Stimulated activated naive CD8-positive, alpha-beta T cell treated with anti-CD3 and anti-CD28 coated beads, Interleukin-15, Interleukin-2, amounts not matched to agents 100 U/mL and 50 U/mL, for 24 hours (primary cell): ENCODE results near the gene FNDC3B.

ENCODE experiments used
- ATAC-seq: fragments of 150-1000 bp; cut with Tn5 transposase; one replicate; pipeline ENCODE4 v1.10.0; 2021
- DNase-seq: peaks from one replicate; pipeline ENCODE4 v3.0.0; 2021

The FNDC3B gene

DNA sequence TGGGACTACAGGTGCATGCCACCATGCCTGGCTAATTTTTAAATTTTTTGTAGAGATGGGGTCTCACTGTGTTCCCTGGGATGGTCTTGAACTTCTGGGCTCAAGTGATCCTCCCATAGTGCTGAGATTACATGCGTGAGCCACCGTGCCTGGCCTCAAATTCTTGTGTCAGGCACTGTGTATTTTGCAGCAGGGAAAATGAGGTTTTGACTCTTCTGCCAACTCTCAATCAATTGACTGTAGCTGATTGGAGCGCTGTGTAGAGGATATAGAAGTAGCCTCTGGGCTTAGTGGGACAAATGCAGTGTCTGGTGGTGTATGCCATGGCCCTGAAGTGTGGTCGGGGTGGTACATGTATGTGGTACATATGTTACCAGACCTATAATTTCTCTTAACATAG is 152.3 kb downstream of the FNDC3B start:
- no peak for ATAC-seq

DNA sequence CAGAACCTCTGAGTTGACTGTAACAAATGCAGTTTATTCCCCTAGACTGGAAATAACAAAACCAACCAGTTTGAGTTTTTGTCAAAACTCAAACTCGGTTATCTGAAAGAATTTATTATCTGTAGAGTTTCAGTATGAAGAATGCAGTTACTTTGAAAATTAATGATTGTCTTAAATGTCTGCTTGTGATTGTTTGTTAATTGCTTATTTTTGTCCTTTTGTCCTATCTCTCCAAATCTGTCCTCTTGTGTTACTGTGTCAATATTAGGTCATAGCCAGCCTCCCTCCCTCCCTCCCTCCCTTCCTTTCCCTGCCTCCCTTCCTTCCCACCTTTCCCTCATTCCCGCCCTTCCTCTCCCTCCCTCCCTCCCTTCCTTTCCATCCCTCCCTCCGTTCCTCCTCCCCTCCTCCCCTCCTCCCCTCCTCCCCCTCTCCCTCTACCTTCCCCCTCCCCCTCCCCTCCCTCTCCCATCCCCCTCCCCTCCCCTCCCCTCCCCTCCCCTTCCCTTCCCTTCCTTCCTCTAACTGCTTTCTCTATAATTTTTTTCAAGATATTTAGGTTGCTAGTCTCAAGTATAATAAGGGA is 153.5 kb downstream of the FNDC3B start:
- DNase-seq (no peak), ATAC-seq (no peak)

More for the DNA sequence above, 152.3 kb downstream of the FNDC3B start:
- DNase-seq = no peak

DNA sequence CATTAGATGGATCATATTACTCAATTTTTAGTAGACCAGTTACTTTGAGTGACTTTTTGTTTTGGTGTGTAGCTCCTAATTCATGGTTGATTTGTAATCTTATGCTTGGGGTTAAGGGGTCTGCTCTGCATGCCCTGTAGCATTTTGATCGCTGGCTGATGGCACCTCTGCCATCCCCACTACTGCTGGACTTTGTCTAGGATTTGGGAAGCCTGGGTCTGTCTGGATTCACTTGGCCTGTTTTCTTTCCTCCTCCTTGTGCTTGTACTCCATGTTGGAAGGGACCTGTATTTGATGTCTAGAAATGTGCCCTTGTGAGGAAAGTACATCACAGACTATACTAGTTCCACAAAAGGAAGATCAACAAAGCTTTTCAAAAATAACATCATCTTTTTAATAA is 154.1 kb downstream of the FNDC3B start:
- no peak for ATAC-seq
- no peak for DNase-seq

DNA sequence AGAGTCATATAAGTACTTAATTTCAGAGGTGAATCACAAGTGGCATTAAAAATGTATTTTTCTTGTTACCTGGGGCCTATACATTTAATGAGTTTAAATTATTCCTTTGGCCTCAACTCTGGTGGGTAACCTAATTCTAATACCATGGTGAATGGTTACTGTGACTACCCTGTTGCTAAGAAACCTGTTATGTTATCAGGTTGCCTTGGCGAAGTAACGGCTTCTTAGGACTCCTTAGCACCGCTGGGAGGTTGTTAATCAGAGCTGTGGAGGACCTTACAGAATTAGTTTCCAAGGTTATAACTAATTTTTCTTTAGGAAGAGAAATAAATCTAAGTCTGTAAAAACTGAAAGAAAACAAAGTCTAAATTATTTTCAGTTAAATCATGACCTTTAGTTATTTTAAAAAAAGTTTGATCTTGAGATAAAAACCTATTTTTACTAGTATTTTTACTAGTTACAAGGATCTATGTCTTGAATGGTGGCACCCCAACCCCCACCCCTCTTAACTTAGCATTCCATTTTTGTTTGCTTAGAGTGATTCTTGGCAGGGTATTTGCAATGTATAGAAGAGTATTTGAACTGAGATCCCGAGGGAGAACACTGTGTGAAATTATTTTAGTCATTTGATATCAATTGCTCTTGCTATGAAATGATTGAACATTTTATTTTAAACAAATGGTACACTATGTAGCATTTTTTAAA is 155.5 kb downstream of the FNDC3B start:
- ATAC-seq = no peak
- DNase-seq = no peak

DNA sequence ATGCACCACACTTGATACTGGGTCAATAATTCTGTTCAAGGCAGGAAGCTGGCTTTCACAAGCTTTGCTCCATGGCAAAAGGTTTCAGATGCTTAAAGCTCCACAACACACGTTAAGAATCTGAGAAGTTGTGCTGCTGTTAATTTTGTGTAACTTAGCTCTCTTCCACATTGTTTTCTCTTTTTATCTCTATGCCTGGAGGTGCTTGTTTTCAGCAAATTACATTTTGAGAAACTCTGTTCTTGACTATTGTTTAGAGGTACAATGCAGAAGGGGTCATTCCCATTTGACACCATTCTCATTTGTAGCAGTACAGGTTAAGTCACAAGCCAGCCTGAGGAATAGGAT is 156.0 kb downstream of the FNDC3B start:
- DNase-seq (no peak), ATAC-seq (no peak)

DNA sequence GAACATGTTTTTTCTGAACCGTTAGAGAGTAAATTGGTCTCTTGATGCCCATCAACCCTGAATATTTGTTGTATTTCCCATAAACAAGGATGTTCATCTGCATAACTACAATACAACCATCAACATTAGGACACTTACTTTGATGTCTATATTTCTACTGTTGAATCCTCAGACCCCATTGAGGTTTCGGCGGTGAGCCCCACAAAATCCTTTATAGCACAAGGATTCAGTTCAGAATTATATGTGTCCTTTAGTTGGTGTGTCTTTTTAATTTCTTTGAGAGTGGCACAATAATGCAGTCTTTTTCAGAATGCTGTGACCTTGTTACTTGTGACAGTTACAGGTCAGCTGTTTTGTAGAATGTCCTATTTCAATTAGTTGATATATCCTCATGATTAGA is 158.0 kb downstream of the FNDC3B start:
- DNase-seq (no peak), ATAC-seq (no peak)

DNA sequence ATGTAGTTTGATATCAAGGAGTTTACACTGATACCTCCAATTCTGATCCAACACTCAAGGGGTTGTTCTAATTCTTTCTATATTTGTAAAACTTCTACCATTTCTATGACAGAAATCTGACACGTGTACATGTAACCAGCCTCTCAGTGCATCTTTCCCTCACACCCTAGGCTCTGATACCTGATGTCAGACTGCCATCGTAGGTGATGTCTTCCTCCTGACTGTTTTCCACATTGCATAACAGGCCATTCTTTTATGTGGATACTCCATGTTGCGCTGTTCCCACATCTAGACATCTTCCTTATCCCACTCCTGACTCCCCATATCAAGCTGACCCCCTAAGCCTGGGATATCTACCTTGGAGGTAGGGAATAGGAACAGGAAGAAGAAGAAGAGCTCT is 159.1 kb downstream of the FNDC3B start:
- ATAC-seq (no peak), DNase-seq (no peak)

DNA sequence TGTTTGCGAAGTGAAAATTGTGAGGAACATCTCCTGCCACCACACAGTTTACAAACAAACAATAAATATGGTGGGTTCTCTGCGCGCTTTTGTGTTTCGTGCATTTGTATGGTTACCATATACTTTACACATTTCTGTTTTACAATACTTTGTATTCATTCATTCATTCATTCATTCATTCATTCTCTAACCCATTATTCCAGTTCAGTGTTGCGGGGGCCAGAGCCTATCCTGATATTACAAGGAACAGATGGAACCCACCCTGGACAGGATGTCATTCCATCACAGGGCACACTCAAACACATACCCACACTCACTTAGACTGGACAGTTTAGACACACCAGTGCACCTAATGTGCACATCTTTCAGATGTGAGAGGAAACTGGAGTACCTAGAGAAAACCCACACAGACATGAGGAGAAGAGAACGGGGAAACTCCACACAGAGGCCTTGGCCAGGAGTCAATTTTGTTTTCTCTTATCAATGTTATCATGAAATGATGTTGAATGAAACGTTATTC is 160.5 kb downstream of the FNDC3B start:
- ATAC-seq = no peak
- no peak for DNase-seq

DNA sequence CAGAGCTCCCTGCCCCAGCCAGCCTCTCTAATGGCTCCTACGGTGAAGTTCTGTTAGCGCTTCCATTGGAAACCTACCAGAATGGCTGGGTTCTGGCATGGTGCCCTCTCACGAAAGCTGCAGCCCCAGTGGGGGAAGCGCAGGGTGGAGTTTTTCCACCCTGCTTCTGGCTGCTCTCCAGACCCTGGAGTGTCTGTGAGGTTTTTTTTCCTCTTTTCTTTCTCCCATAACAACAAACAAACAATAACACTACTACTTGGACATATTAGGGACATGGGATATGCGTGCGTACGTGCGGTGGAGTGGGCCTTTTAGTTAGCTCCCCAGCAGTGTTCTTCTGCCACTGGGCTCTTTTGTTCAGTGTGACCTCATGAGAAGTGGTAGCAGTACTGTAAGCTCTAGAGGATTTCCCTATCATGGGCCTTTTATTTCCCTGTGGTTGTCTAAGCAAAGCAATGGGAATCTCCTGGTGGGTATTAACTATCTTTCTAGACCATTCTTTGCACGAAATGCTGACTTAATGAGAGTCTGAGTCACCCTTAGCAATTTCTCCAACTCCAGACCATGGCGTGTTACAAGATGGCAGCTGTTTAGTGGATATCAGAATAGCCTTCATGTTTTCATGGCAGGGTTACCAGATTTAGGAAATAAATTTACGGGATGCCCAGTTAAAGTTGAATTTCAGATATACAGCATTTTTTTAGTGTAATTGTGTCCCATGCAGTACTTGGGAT is 161.9 kb downstream of the FNDC3B start:
- ATAC-seq = no peak
- DNase-seq = no peak

DNA sequence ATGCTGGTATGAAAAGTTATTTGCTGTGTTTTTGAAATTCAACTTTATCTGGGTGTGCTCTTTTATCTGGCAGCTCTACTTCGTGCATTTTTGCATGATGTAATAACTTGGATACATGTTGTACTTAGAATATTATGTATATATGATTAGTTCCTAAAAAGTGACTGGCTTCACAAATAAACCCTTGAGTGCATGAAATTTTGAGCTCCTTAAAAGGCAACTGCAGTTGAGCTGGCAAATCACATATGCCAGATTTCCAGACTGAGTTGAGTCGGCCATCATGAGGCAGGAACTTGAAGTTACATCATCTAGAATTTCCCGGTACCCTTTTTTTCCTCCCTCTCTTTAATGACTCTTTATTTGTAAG is 162.5 kb downstream of the FNDC3B start:
- DNase-seq (no peak), ATAC-seq (no peak)

DNA sequence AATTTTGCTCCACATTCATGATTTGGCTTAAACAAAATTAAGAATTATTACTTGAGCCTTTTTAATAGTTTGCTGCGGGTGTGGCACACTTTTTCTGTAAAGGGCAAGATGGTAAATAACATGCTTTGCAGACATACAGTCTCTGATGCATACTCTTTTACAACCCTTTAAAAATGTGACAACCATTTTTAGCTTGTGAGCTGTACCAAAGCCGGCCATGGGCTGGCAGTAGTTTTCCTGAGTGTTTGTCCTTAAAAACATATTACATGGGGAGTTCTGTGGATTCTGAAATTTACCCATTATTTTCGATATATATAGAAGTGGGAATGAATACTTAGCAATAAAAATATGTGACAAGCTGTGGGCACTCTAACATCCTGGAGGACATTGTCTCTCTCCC is 163.4 kb downstream of the FNDC3B start:
- ATAC-seq (no peak), DNase-seq (no peak)

DNA sequence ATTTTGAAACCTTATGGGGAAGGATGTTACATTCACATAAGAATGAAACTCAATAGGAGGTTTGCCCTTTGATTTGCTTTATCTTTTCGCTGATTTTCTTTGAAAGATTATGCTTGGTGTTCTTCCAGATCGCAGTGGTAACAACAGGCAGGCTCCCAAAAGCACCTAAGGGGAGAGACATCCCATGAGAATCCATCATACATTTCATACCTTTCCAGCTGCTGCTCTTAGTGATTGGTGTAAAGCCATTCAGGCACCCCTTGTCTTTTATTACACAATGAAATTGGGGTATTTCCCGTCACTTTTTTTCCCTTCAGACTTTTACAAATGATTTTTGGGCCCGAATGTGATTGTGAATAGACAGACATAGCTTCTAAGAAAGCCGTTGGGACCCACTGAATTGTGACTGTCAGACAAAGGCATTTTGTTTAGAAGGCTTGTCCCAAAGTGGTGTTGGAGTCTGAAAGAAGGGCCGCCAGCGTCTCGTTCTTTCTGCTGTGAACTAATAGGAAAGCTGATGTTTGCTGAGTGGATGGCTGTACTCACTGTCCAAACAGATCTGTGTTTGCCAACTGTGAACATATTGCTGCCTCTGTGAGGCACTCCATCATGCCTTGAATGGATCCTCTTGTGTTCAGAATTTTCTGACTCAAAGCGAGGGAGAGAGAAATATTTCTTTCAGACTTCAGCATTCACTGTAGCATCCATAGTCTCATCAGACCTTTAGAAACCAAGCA is 164.3 kb downstream of the FNDC3B start:
- DNase-seq (no peak), ATAC-seq (no peak)

DNA sequence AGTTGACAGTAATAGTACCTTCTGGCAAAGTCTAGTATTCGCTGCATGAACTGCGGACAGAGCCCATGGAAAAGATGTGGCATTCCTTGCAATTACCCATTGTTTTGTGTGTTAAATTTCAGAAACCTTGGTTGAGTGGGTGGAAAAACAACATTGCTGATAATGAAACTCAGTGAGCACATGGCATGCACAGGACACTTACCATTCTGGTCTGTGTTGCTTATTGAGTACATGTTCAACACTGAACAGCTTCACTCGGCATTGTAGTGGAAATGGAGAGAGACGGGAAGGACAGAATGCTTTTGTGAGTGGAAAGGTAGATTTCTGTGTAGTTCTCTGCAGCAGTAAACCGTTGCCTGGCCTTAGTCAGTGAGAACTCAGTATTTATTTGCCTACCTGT is 165.3 kb downstream of the FNDC3B start:
- DNase-seq = no peak
- ATAC-seq = no peak

DNA sequence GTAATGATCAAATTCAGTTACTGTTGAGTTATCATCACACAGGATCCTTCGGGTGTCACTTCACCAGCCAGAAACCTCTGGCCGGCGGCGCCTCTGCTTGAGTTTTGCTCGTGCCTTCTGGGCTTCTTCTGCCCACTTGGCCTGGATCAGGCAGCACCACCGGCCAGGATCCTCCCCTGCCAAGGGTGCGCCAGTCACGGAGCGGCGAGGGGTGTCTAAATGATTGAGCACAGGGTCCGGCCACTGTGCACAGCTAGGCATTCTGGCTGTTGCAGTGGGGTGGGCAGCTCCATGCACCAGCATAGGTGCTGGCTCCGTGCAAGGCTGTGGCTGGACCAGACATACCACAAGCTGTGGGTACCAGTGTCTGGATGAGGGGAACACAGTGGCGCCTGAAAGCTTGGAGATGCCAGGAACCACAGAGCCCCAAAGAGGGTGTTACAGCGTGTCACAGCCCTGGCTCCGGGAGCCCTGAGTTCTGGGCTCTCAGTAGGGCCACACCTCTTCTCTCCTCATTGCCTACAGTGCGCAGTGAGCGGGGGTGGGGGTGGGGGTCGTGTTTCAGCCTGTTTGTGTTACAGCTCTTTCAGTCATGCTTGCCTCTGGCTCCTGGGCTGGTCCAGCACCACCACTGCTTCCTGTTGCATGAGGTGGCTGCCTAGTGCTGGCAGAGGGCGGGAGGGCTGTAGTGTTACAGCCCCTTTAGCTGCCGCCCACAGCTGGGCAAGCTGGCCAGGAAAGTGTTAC is 169.4 kb downstream of the FNDC3B start:
- ATAC-seq (no peak), DNase-seq (no peak)

DNA sequence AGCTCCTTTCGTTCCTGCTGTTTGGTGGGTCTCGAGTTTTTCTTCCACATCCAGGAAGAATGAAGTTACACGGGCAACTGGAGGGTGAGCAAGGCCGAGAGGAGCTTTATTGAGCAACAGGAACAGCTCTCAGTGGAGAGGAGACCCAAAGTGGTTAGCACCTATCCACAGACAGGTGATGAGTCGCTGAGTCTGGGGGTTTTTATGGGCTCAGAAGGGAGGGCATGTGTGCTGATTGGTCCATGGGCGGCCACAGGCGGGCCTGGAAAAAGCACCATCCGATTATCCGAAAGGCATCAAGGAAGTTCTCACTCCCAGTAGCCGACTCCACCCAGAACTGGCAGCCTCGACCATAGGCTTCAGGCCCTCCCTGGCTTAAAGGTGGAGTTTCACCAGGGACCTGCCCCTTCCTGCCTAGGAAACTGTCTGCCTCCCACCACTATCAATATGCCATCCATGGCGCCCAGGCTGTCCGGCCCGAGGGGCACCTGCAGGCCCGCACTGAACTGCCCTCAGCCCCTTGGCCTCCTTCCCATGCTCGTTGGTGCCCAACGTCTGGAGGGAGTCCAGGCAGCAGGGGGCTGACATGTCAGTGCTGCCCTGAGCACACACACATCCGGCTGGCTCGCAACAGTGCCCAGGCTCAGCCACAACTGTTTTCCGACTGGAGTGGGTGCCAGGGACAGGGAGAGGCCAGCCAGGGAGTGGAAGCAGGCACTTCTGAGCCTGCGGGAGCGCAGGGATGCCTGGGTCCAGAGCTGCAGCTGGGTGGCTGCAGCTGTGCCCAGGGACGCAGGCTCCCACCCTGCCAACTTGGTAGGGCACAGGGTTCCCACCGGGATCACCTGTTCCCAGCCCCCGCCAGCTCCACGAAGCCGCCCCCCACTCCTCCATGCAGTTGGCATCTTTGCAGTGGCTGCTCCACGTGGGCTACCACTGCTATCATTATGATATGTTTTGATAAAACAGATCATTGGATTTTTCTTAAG is 170.2 kb downstream of the FNDC3B start:
- DNase-seq (no peak), ATAC-seq (no peak)

DNA sequence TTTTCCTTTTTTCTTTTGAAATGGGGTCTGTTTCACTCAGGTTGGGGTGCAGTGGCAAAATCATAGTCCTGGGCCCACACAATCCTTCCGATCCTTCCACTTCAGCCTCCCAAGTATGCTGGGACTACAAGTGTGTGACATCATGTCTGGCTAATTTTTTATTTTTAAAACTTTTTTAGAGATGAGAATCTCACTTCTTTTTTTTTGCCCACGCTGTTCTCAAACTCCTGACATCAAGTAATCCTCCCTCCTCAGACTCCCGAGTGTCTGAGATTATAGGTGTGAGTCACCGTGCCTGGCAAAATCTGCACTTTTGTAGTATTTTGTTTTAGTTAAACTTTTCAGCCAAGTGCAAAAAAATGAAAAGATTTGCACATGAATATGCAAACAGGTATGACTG is 171.0 kb downstream of the FNDC3B start:
- ATAC-seq (no peak), DNase-seq (no peak)

DNA sequence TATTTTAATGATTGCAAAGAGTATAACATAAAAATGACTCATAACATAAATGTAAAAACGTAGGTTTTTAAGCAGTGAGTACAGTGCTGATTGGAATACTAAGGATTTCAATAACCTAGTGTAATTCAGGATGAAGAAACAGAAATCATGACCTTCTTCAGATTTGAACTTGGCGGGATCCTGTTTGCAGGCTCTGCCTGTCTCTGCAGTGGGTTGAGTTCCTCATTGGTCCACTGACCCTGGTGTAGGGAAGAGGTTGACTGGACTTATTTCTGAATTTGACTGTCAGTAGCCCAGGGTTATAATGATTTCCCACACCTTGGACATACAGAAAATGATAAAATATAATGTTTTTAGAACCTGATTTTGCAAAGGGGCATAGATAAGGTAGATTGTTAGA is 171.7 kb downstream of the FNDC3B start:
- ATAC-seq (no peak), DNase-seq (no peak)

DNA sequence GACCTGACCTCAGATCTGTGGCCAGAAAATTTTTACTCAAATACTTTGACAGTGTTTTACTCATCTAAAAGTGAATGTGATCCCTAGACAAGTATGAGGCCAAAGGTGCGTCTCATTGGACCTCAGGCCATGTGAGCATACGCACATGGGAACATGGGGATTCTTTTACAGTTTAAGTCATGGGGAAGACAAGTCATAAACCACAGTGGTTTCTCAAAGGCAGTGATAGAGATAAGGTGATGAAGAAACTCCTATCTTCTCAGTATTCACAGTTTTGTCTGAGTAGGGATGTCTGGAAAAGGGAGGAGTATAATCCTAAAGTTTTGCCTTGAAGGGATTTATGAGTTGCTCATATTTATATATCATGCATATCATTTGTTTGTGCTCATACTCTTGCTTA is 173.8 kb downstream of the FNDC3B start:
- ATAC-seq = peak; percentile 88
- DNase-seq = peak; percentile 13

DNA sequence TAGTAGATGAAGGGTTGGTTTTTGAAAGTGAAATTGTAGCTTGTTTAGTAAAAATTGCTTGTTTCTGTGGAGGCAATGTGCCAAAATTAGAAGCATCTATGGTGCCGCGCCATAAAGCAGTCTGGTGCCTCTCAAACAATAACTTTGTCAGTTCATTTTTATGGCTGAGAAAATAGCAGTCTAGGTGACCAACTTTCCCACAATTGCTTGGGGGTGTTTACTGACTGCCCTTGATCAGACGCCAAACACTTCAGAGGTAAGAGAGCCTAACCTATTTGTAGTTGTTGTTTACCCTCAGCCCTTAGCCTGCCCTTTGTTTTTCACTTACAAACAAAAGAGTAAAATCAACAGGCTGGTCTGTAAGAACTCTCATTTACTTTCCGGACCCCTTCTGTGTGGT is 174.5 kb downstream of the FNDC3B start:
- DNase-seq (no peak), ATAC-seq (no peak)

DNA sequence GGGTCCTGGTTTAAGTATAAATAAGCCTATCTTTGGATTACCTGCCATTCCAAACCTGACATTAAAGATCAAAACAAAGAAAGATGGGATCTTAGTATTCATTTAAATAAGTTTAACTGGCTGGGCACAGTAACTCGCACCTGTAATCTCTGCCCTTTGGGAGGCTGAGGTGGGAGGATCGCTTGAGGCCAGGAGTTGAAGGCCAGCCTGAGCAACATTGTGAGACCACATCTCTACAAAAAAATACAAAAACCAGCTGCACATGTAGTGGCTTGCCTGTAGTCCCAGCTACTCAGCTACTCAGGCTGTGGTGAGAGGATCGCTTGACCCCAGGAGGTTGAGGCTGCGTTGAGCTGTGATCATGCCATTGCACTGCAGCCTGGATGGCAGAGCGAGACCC is 176.9 kb downstream of the FNDC3B start:
- DNase-seq = no peak

DNA sequence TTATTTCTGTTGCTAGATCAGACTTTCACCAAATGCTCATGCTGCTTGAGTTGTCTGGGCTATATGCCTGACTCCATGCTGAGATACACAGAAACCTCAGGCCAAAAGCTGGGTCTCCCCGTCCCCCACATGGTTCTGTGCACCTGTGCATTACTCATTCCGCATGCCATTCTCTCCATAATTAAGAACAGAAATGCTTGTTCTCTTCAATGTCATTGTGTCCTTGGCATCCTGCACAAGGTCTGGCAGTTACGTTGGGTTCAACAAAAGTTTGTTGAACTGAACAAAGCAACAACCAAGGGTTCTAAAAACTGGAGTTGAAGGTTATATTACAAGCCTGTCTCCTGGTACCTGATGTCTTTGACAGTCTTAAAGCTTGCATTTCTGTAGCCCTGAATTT is 177.5 kb downstream of the FNDC3B start:
- no peak for DNase-seq
- ATAC-seq = no peak

More for the DNA sequence above, 176.9 kb downstream of the FNDC3B start:
- ATAC-seq = no peak
